Epithelial cell of proximal tubule (primary cell): Measurements from ENCODE around the gene CACNB1. TPM values are rescaled to one million over a fixed set of nuclear protein-coding genes. Genes with fewer than 3 reads are reported as not detected.

Experiments
- DNase-seq: peaks from one replicate; pipeline ENCODE4 v3.0.0-alpha.2; 2011; ENCODE audit warnings: low read depth
- H3K4me3 ChIP-seq: 2 replicates; pipeline ENCODE4 v1.5.1; 2011; ENCODE audit warnings: low read depth, mild to moderate bottlenecking, low read length
- total RNA-seq: library from RNA; depleted of rRNA; stranded (reverse); fragments of >200 nt; gene quantifications from 2 replicates; pipeline ENCODE4 v1.2.3, GENCODE V29; 2015
- TF ChIP-seq, protein P1 (sequence below): conservative IDR thresholded peaks from 2 replicates; pipeline ENCODE4 v1.5.1; 2012; ENCODE audit warnings: low read depth, mild to moderate bottlenecking, low read length

Gene CACNB1
- total RNA-seq, 1 donor from 2014 or later, result 2.4 TPM

DNA sequence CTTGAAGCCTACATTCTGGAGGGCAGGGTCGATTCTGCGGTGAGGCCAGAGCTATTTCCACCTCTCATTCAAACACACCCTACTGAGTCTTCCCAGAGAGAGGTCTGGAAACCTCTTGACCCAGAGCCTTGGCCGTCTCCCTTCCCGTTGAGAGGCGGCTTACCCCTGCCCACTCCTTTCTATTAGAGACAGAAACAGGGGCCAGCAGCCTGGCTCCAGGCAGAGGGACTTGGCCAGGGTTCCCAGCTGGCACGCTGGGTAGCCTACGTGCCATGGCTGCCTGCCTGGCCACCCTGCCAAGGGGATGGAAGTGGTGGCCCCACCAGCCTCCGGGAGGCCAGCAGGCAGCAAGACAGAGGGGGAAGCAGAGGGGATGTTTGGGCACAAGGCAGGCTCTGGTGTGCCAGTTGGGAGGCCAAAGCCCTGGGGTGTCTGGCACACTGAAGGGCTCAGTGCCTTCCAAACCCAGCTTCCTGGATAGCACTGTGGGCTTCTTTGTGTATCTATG, 22.2 kb upstream of the CACNB1 start:
- TF ChIP-seq, protein P1, sequence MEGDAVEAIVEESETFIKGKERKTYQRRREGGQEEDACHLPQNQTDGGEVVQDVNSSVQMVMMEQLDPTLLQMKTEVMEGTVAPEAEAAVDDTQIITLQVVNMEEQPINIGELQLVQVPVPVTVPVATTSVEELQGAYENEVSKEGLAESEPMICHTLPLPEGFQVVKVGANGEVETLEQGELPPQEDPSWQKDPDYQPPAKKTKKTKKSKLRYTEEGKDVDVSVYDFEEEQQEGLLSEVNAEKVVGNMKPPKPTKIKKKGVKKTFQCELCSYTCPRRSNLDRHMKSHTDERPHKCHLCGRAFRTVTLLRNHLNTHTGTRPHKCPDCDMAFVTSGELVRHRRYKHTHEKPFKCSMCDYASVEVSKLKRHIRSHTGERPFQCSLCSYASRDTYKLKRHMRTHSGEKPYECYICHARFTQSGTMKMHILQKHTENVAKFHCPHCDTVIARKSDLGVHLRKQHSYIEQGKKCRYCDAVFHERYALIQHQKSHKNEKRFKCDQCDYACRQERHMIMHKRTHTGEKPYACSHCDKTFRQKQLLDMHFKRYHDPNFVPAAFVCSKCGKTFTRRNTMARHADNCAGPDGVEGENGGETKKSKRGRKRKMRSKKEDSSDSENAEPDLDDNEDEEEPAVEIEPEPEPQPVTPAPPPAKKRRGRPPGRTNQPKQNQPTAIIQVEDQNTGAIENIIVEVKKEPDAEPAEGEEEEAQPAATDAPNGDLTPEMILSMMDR, result no peak
- no peak for DNase-seq
- H3K4me3 ChIP-seq, result no peak overlapping the region

DNA sequence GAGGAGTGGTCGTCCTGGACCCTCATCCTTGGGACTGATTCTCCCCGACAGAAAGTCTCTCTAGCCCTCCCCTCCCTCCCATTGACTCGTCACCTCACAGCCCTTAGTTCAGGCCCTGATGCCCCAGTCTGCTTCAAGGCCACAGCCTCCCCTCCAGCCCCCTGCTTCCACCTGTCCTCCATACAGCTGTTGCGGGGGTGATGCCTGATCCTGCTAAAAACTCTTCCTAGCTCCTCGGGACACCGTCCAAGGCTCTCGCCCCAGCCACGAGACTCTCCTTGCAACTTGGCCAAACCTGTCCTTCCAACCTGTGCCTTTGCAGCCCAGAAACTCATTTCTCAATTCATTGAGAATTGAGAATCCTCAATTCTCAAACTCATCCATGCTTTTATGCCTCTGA, 21.4 kb upstream of the CACNB1 start:
- TF ChIP-seq, protein P1, result no peak
- no peak overlapping the region for H3K4me3 ChIP-seq
- DNase-seq, result no peak

DNA sequence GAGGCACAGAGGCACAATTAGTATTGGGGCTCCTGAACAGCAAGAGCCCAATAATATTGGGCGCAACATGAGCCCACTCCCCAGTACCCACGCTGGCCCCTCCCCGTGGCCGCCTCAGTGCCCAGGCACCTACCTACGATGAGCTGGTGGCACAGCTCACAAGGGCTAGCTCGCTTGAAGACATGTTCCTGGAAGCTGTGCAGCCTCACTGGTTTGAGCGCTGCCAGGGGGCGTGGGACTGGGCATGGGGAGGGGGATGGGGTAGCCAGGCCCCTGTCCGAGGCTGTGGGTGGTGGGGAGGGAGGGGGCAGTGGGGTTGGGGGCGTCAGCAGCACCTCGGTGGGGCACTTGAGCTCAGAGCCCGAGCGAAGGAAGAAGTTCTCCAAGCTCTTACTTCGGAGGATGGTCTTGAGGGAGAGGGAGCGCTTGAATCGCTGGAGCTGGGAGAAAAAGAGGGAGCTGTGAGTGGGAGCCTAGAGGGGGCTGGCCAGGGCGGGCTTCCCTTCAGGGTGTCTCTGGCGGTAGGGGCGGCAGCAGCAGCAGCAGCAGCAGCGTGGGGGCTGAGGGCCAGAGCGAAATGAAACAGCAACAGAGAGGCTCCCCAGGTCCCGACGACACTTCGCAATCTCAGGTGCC, 20.4 kb upstream of the CACNB1 start:
- H3K4me3 ChIP-seq, result no peak overlapping the region
- no peak for DNase-seq
- TF ChIP-seq, protein P1, result no peak

DNA sequence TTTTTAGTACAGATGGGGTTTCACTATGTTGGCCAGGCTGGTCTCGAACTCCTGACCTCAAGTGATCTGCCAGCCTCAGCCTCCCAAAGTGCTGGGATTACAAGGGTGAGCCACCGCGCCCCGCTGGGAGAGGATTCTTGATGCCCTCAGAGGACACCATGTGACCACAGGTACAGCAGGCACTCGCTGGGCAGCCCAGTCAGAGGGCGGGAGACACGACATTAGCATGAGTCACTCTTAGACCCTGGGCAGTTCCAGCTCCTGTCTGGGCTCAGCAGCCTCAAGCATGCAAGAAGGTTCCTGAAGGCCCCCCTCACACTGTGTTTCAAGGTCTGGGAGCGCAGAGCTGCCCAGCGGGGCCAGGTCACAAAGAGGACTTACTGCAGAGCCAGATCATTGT, 16.4 kb upstream of the CACNB1 start:
- H3K4me3 ChIP-seq, result no peak overlapping the region
- DNase-seq, result no peak
- TF ChIP-seq, protein P1, result no peak

DNA sequence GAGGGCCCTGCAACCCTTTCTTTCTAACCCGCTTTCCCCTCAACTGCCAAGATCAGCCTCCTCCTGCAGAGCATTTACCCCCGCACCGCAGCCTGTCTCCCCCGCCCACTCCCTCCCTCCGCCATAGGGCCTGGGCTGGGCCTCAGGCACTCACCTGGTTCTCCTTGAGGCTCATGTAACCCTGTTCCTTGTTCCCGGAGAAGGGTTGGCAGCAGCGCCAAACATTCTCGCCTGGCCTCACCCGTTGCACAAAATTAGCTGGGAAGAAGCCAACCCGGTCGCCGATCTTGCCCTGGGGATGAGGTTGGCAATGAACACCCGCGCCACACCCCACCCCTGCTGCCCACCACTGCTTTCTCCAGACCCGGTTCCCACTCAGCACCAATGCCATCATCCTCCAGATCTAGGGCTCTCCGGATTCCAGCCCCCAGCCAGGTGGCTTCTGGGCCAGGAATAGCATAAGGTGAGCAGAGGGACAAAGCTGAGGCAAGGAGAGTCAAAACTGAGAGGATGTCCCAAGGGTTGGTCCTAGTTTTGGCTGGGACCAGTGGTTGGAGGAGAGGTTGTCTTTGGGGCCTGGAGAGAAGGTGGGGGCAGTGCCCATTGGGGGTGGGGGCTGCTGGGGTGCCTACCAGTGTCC, 15.5 kb upstream of the CACNB1 start:
- TF ChIP-seq, protein P1, result no peak
- DNase-seq, result no peak
- H3K4me3 ChIP-seq, result no peak overlapping the region

DNA sequence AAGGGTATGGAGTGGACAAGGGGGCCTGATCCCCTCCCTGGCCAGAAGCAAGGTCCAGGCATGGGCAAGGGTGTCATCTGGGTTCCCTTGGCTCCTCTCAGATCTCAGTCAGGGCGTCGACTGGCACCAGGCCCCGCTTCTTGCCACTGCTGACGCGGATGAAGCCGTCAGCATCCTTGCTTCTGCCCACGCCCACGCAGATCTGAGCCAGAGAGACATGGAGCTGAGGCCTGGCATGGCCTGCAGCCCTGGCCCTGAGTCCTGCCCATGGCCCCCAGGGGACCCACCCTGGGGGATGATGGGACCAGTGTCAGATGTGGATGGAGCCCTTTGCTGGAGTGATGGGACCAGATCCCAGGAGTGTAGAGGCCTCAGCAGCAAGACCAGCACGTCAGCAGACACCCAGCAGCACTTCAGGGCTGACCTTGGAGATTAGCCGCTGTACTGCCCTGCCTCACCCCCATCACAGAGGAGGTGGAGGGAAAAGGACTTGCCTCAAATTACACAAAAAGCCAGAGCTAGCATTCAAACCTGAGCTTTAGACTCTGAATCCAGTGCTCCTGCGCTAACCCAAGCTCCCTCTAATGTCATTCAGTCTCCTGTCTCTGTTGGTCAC, 14.8 kb upstream of the CACNB1 start:
- H3K4me3 ChIP-seq, result no peak overlapping the region
- TF ChIP-seq, protein P1, result no peak
- DNase-seq, result no peak
